GM21528 (cell line): Measurements from ENCODE around the gene MITF.

Experiments
- ATAC-seq: cut with Tn5 transposase; IDR thresholded peaks from one replicate; pipeline ENCODE4 v1.9.1; 2021; ENCODE audit warnings: mild to moderate bottlenecking, moderate library complexity; ENCODE audit not compliant: unreplicated experiment, low FRiP score

MITF gene

GRCh38 chr3:69739204-69740102 is at the start of gene MITF:
Gene MITF, plus strand, starts transcription at chr3:69739464. Its CDS starts 134 bp downstream, at chr3:69739598.
- peak; percentile 95 for ATAC-seq

DNA sequence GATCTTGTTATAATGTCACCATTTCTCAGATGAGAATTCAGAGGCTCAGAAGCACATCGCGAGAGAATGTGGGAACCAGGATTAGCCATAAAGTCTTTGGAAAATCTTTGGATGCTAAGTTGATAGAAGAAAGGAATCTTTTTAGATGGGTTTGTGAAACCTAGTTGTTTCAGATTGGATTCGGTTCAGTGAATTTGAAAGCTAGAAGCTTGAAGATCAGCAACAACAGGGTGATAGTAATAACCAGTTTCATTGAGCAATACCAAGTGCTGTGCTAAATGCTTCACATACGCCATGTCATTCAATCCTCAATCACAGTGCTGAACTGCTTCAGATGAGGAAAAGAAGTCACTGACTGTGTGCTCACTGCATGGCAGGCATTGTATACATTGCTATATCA is 47.4 kb upstream of the MITF start:
- no peak for ATAC-seq

GRCh38 chr3:69692761-69693160 is 46.5 kb upstream of the MITF start:
- ATAC-seq = no peak

- ATAC-seq = no peak
Observed at GRCh38 chr3:69695443-69695842, 43.8 kb upstream of the MITF start.

DNA sequence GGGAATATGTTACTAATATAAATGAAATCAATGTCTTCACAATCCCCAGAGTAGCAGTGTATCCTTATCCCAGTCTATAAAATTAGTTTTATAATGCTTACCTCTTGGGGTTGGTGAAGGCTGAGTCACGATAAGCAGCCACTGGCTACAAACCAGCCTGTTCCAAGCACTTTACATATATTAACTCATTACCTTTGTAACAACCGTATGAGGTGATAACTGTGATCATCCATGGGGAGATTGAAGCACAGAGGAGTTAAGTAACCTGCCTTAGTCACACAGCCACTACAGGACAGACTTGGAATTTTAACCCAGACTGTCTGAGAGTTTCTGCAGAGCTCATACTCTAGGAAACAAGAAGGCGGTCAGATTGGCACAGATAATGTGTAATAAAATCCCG is 43.3 kb upstream of the MITF start:
- no peak for ATAC-seq

DNA sequence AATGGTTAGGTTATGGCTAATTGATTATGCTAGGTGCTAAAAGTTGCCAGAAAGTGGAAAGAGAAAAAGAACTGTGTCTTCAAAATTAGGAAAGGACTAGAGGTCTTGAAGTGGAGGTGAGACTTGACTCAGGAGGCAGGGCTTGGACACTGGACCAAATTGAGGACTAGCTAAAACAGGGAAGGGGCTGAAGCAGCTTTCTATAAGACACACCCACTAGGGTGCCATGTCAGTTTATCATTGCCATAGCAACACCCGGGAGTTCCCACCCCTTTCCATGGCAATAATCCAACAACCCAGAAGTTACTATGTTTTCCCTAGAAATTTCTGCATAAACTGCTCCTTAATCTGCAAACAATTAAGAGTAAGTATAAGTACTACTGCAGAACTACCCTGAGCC is 42.9 kb upstream of the MITF start:
- ATAC-seq = no peak

DNA sequence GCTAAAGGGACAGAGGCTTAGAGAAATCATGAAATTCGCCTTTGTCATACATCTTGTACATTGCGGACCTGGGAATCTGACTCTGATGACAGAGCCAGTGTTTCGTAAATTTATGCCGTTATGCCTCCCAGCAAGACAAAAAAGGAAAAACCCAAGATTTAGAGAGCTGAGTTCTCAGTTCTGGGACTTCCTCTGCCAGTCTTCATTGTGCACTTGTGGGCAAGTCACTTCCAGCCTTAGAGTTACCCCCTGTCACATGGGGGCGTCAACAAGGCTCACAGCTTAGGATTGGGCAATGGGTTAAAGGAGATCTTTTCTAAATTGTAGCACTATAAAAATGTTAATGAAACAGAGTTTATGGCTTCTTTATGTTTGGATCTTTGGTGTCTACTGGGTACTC is 41.9 kb upstream of the MITF start:
- ATAC-seq = no peak

GRCh38 chr3:69698728-69699127 is 40.5 kb upstream of the MITF start:
- ATAC-seq = no peak

GRCh38 chr3:69699183-69699582 is 40.1 kb upstream of the MITF start:
- no peak for ATAC-seq

- ATAC-seq = no peak
Observed at GRCh38 chr3:69700949-69701348, 38.3 kb upstream of the MITF start.

DNA sequence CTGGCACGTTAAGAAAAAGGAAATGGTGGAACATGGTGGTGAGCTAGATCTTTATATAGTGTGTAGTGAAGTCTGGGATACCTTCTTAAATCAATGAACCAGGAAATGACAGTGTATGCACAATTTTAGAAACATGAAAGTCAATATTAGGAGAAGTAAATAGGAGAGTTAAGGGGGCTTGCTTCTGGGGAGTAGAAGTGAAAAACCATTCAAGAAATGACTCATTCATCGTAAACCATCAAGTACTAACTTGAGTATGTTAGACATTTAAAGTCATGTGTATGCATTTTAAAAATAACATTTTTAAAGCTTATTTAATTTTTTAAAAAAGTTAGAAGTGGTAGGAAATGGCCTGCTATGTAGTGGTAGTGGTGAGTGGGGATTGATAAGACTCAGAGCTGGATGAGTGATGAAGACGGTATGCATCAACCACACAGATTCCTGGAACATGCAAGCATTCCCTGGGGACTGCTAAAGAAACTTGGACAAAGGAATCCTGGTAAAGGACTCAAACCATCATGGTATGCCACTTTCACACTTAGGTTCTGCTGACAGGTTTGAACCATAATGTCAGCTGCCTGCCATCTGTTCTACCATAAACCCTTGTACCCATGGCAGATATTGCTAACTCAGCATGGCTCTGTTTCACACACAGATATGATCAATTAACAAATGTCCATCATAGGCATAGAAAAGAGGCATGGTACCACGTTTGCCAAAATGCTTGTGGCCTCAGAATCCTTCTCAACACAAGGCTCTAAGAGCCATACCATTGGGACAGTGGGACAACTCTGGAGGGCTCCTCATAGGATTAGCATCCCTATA is 28.9 kb upstream of the MITF start:
- ATAC-seq = no peak

DNA sequence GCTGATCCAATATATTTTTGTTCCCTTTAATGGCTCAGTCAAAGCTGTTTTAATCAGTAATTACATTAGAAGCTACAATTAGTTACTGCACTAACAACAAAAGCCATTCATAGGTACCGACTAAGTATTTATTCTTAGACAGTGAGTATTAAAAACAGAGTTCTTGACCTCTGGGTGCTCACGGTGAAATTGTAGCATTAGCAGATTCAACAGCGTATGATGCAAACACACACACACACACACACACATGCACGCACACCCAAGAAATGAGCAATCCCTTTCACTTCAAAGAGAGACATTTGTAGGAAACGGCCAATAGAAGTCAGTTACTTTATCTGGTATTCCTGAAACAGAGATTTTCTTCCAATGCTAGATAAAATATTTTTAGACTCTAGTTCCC is 27.0 kb upstream of the MITF start:
- no peak for ATAC-seq

DNA sequence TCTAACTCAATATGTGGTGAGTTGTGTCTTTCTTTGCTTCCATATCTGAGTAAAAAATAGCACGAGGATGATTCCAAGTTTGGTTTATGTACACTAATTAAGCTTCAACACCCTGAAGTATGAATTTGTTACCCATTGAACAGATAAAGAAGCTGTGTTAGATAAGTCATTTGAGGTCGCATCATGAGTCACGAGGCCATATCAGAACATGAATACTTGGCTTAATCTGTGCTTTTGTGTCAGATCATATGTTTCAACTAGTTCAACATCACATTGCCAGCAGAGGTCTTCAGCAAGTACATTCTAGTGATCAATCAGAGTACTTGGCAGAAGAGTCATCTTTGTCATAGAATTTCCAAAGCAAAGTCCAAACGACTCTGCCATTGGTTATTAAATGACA is 26.3 kb upstream of the MITF start:
- no peak for ATAC-seq

- no peak for ATAC-seq
Observed at GRCh38 chr3:69715204-69715603, 24.1 kb upstream of the MITF start.

DNA sequence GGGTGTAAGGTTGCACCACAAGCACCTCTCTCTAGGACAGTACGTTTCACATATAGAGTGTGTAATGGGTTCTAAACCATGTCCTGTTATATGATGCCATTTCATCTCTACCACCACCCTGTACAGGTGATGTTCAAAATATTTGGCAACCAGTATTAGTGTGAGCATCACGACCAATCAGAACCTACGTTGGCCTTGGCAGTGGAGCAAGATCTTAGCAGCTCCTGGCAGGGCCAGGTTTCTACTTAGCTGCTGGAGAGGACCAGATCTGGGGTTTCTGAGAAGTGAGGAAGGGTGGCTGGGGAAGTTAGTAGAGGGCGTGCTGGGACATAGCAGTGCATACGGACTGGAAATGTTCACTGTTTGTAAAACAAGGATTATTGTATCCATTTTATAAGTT is 23.1 kb upstream of the MITF start:
- ATAC-seq = no peak

DNA sequence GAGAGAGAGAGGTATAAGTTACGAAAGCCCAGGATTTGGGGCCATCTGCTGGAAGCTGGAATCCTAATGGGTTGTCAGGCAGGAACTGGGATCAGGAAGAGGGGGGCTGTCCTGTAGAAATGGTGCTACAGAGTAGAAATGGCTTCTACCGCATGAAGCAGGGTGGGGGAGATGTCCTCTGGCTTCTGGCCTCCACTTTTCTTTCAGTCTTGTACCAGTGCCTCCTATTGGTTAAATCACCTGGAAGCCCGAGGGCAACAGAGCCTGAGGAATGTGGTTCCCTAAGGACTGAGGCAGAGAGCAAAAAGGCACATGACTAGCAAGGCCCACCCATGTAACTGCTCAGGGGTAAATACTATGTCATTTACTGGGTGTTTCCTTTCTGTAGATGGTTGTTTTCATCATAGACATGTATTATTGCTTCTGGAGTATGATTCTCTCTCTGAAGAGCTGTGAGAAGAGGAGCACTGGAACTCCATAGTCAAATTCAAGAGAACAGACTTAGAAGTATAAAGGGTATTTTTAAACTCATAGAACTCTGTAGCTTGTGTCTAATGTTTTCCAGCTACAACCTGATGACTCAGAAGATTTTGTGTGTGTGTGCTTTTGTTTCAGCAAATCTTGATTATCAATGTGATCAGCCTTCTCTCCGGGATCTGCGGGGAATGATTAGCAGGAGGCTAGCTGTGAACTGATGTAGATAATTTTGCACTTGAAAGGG is 20.2 kb upstream of the MITF start:
- no peak for ATAC-seq

DNA sequence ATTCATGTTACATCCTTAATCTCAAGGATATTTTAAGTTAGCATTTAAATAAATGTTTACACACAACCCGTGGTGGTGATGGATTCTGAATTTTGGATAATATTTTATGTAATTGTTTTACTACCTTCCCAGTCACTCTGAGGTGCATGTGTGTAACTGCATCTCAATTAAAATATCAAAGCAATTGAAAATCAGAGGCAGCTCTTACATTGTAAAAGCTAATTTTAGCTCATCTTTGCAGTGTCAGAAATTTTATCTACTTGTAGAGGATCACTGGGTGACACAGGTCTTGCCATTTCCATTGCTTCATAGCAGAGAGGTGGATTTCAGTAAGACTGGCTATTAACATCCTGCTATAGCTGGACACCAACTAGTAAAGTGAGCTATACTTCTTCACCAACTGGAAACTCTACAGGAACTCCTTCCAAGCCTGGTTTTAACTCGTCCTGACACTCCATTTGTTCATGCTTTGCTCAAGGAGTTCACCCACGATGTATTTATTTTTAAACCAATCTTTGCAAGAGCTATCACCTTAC is 19.6 kb upstream of the MITF start:
- no peak for ATAC-seq

GRCh38 chr3:69720824-69721223 is 18.4 kb upstream of the MITF start:
- no peak for ATAC-seq

- no peak for ATAC-seq
Observed at GRCh38 chr3:69723389-69723788, 15.9 kb upstream of the MITF start.

GRCh38 chr3:69724722-69725435 is 14.4 kb upstream of the MITF start:
- no peak for ATAC-seq
